Glutamatergic neuron (in vitro differentiated cells): ENCODE results near the gene ROR2. TPM values are rescaled to one million over a fixed set of nuclear protein-coding genes. Genes with fewer than 3 reads are reported as not detected.

ENCODE experiments used
- DNase-seq: peaks from one replicate; pipeline ENCODE4 v3.0.0; 2022
- H3K27ac Mint-ChIP-seq: one replicate; pipeline ENCODE4 v1.8.0; 2020; ENCODE audit warnings: mild to moderate bottlenecking, mixed read lengths, inconsistent platforms; ENCODE audit not compliant: unreplicated experiment
- H3K27me3 Mint-ChIP-seq: one replicate; pipeline ENCODE4 v1.8.0; 2020; ENCODE audit warnings: mild to moderate bottlenecking, moderate library complexity, mixed read lengths, inconsistent platforms; ENCODE audit not compliant: unreplicated experiment
- H3K36me3 Mint-ChIP-seq: one replicate; pipeline ENCODE4 v1.8.0; 2020; ENCODE audit warnings: mild to moderate bottlenecking, mixed read lengths, inconsistent platforms; ENCODE audit not compliant: unreplicated experiment
- H3K4me1 Mint-ChIP-seq: one replicate; pipeline ENCODE4 v1.8.0; 2020; ENCODE audit warnings: mild to moderate bottlenecking, low read depth, mixed read lengths, inconsistent platforms; ENCODE audit not compliant: unreplicated experiment
- H3K4me3 Mint-ChIP-seq: one replicate; pipeline ENCODE4 v1.8.0; 2020; ENCODE audit warnings: mild to moderate bottlenecking, mixed read lengths, inconsistent platforms; ENCODE audit not compliant: unreplicated experiment
- H3K9me3 Mint-ChIP-seq: one replicate; pipeline ENCODE4 v1.8.0; 2020; ENCODE audit warnings: mild to moderate bottlenecking, moderate library complexity, mixed read lengths, inconsistent platforms; ENCODE audit not compliant: unreplicated experiment
- total RNA-seq: library from RNA; stranded (reverse); fragmentation: NEBNext Ultra II Directional; extraction: Animal tissue kit (Norgen Biotek cat#: 25700); gene quantifications from one replicate; pipeline ENCODE4 v1.2.1, GENCODE V29; 2021; ENCODE audit not compliant: unreplicated experiment
- TF ChIP-seq, protein P1 (sequence below): fragments of 200-600 bp; sonication (generic); IDR thresholded peaks from one replicate; pipeline ENCODE4 v1.5.0; 2021; ENCODE audit not compliant: partially characterized antibody, unreplicated experiment

ROR2 gene
- total RNA-seq, 1 donor from 2014 or later = 51.1 TPM

DNA sequence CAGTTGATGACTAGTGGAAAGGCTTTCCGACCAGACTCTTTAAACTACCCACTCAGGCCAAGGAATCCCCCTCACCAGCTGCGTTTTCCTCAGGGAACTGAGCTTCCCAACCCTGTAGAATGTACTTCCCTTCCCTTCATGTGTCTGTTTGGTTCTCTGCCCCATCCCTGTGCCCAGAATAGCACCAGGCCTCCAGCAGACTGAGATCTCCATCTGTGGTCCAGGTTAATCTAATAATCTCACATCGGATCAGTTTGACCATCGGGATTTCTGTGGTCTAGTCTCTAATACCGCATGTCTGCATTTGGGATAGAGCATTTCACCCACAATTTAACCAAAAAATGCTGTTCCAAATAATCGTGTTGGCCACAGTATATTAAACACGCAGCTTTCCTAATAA, 237.2 kb downstream of the ROR2 start:
- Mint-ChIP-seq H3K9me3 (peaks cover 10% of the 10 kb centered on the region), H3K36me3 (no peaks in the 10 kb centered on the region), H3K27ac (peak overlapping the region; percentile 56), H3K4me3 (peak overlapping the region; percentile 27), H3K27me3 (peaks cover 4% of the 10 kb centered on the region), H3K4me1 (peaks cover 13% of the 10 kb centered on the region)
- no peak for DNase-seq
- TF ChIP-seq, protein P1, sequence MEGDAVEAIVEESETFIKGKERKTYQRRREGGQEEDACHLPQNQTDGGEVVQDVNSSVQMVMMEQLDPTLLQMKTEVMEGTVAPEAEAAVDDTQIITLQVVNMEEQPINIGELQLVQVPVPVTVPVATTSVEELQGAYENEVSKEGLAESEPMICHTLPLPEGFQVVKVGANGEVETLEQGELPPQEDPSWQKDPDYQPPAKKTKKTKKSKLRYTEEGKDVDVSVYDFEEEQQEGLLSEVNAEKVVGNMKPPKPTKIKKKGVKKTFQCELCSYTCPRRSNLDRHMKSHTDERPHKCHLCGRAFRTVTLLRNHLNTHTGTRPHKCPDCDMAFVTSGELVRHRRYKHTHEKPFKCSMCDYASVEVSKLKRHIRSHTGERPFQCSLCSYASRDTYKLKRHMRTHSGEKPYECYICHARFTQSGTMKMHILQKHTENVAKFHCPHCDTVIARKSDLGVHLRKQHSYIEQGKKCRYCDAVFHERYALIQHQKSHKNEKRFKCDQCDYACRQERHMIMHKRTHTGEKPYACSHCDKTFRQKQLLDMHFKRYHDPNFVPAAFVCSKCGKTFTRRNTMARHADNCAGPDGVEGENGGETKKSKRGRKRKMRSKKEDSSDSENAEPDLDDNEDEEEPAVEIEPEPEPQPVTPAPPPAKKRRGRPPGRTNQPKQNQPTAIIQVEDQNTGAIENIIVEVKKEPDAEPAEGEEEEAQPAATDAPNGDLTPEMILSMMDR = no peak

DNA sequence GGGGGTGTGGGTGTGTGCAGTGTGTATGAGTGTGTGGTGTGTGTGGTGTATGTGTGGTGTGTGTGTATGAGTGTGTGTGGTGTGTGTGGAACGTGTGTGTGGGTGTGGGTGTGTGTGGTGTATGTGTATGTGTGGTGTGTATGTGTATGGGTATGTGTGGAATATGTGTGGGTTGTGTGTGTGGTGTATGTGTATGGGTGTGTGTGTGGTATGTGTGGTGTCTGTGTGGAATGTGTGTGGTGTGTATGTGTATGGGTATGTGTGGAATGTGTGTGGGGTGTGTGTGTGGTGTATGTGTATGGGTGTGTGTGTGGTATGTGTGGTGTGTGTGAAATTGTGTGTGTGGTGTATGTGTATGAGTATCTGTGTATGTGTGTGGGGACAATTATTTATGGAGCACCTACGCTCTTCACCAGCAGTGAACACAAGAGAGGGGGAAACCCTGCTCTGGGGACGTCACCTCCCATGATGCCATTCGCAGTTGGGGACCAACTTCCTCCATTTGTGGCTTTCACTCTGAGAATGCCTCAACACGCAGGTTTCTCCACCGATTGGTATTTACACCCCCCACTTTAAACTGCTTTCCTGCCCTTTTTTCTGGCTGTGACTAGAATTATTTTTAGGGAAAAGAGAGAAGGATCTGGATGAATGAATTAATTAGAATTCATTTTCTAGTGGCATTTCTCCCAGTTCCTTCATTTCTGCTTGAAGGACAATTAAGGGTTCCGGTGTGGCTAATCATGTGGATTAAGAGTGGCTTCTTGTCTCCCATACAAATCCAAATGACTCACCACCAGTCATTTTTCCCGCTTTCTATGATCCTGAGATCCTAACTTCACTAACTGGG, 238.1 kb downstream of the ROR2 start:
- TF ChIP-seq, protein P1 = no peak
- Mint-ChIP-seq H3K27me3 (peaks cover 3% of the 10 kb centered on the region), H3K4me1 (peaks cover 6% of the 10 kb centered on the region), H3K27ac (no peak overlapping the region), H3K36me3 (no peaks in the 10 kb centered on the region), H3K9me3 (peaks cover 7% of the 10 kb centered on the region), H3K4me3 (no peak overlapping the region)
- no peak for DNase-seq

DNA sequence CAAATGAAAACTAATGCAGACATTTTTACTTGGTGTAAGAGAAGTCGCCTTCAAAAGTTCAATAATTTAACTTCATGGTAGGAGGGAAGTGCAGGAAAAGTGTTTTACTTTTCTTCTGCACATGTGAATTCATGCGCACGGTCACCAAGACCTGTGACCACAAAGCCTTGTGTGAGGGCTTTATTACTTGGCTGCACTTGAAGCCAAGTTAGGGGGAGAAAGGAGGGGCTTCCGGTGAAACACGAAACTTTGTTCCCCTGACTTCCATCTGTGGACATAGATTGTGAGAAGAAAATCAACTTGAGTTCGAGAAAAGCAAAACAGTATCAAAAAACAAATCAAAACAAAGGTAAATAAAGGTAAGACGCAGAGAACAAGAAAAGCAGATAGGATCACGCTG, 239.9 kb downstream of the ROR2 start:
- Mint-ChIP-seq H3K27ac (no peak overlapping the region), H3K4me1 (peaks cover 6% of the 10 kb centered on the region), H3K4me3 (no peak overlapping the region), H3K9me3 (peaks cover 6% of the 10 kb centered on the region), H3K36me3 (peaks cover 14% of the 10 kb centered on the region), H3K27me3 (peaks cover 2% of the 10 kb centered on the region)
- no peak for DNase-seq
- TF ChIP-seq, protein P1 = no peak

DNA sequence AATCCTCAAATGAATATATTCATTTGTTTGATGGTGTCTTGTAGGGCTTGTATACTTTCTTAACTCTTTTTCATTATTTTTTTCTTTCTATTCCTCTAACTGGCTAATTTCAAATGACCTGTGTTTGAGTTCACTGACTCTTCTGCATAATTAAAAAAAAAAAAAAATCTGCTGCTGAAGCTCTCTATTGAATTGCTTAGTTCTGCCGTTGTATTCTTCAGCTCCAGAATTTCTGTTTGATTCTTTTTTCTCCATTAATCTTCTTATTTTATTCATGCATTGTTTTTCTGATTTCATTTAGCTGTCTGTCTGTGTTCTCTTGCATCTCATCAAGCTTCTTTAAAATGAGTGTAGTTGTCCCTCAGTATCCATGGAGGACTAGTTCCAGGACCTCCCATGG, 244.6 kb downstream of the ROR2 start:
- H3K9me3 Mint-ChIP-seq = peaks cover 10% of the 10 kb centered on the region
- no peak overlapping the region for H3K4me3 Mint-ChIP-seq
- H3K4me1 Mint-ChIP-seq = no peaks in the 10 kb centered on the region
- DNase-seq = no peak
- H3K27ac Mint-ChIP-seq = no peak overlapping the region
- peaks cover 15% of the 10 kb centered on the region for H3K36me3 Mint-ChIP-seq
- TF ChIP-seq, protein P1 = no peak
- peaks cover 2% of the 10 kb centered on the region for H3K27me3 Mint-ChIP-seq

DNA sequence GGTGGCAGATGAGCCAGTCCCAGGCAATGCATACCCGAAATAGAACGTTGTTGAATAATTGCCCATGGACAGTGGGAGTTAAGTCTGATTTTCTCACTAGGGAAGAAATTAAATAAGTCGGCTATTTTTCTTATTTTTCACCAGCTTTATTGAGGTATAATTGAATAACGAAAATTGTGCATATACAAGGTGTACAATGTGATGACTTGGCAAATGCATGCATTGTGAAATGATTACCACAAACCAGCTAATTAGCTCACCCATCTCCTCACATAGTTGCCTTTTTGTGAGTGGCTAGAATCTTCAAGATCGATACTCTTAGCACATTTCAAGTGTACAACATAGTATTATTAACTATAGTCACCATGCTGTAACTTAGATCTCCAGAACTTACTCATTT, 249.6 kb downstream of the ROR2 start:
- Mint-ChIP-seq H3K27me3 (peaks cover 2% of the 10 kb centered on the region), H3K4me1 (no peaks in the 10 kb centered on the region), H3K36me3 (peaks cover 4% of the 10 kb centered on the region), H3K4me3 (no peak overlapping the region), H3K27ac (no peak overlapping the region), H3K9me3 (peaks cover 9% of the 10 kb centered on the region)
- no peak for DNase-seq
- TF ChIP-seq, protein P1 = no peak
